ENCODE results near the gene MIB2.

DNA sequence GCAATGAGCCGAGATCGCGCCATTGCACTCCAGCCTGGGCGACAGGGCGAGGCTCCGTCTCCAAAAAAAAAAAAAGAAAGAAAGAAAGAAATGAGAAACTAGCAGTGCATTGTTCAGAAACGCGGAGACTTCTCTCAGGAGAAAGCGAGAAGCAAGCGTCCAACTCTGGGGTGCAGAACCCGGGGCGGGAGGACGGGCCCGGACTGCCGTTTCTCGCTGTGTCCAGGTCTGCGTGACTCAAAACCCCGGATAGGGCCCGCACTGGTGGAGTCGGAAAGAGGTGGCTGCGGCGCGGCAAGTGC, 395 bp upstream of the MIB2 start:
- no peak for TF ChIP-seq POLR2A (IDR thresholded peaks at IDR 0.05; ENCODE audit: low read depth, low read length)
- no peak for TF ChIP-seq POLR2AphosphoS5 (IDR thresholded peaks at IDR 0.05; ENCODE audit: low read depth, low read length)
- no peak; the same call in 1 of the 2 replicates for TF ChIP-seq TAF1 (IDR thresholded peaks at IDR 0.05; ENCODE audit: low read depth, low read length)
- no peak for TF ChIP-seq POU2F2 (IDR thresholded peaks at IDR 0.05; ENCODE audit: low read depth, low read length)

All from GM12891 (cell line).